Fibroblast of lung (primary cell): ENCODE data around the gene SCGN. TPM values are rescaled to one million over a fixed set of nuclear protein-coding genes. Genes with fewer than 3 reads are reported as not detected.

ENCODE experiments used
- DNase-seq, 2 donors: peaks; one replicate each; pipeline versions ENCODE4 v3.0.0 to v3.0.0-alpha.2; 2010; ENCODE audit warnings: low read depth in 2 of 2
- H2AFZ ChIP-seq: 2 replicates; pipeline ENCODE4 v1.5.1; 2012; ENCODE audit warnings: low read length, control low read depth, inconsistent platforms
- H3K27ac ChIP-seq: 2 replicates; pipeline ENCODE4 v1.5.1; 2011; ENCODE audit warnings: low read length, control low read depth; ENCODE audit not compliant: insufficient read depth
- H3K27me3 ChIP-seq: 2 replicates; pipeline ENCODE4 v1.5.1; 2011; ENCODE audit warnings: mild to moderate bottlenecking, low read length; ENCODE audit not compliant: control insufficient read depth, insufficient read depth
- H3K36me3 ChIP-seq: 2 replicates; pipeline ENCODE4 v1.5.1; 2011; ENCODE audit warnings: low read length; ENCODE audit not compliant: control insufficient read depth, insufficient read depth
- H3K4me1 ChIP-seq: 2 replicates; pipeline ENCODE4 v1.5.1; 2011; ENCODE audit warnings: low read length; ENCODE audit not compliant: control insufficient read depth, insufficient read depth; ENCODE audit errors: extremely low read depth
- H3K4me2 ChIP-seq: 2 replicates; pipeline ENCODE4 v1.5.1; 2011; ENCODE audit warnings: low read length, control low read depth; ENCODE audit not compliant: insufficient read depth; ENCODE audit errors: extremely low read depth
- H3K4me3 ChIP-seq, 4 experiments: fragments of 200-600 bp in 1 of 4; sonication (generic) in 1 of 4; replicated peaks in 1 of 4; 2 replicates each; pipeline ENCODE4 v1.5.1; 2011 to 2016; ENCODE audit warnings: low read length in 4 of 4, low read depth in 3 of 4, mild to moderate bottlenecking in 3 of 4, control low read depth in 2 of 4, inconsistent platforms in 1 of 4, mixed read lengths in 1 of 4; ENCODE audit not compliant: insufficient read depth in 1 of 4; ENCODE audit errors: control extremely low read depth in 1 of 4
- H3K79me2 ChIP-seq: 2 replicates; pipeline ENCODE4 v1.5.1; 2012; ENCODE audit warnings: mild to moderate bottlenecking, low read length, inconsistent platforms; ENCODE audit not compliant: control insufficient read depth, insufficient read depth
- H3K9ac ChIP-seq: 2 replicates; pipeline ENCODE4 v1.5.1; 2011; ENCODE audit warnings: mild to moderate bottlenecking, low read length, control low read depth; ENCODE audit not compliant: insufficient read depth
- H3K9me3 ChIP-seq: 2 replicates; pipeline ENCODE4 v1.5.1; 2012; ENCODE audit warnings: low read depth, low read length; ENCODE audit not compliant: control insufficient read depth, insufficient read depth
- H4K20me1 ChIP-seq: 2 replicates; pipeline ENCODE4 v1.5.1; 2011; ENCODE audit warnings: low read length; ENCODE audit not compliant: control insufficient read depth, insufficient read depth; ENCODE audit errors: extremely low read depth
- EZH2 ChIP-seq: IDR thresholded peaks from 2 replicates; pipeline ENCODE4 v1.5.1; 2012; ENCODE audit warnings: low read length, control low read depth, mild to moderate bottlenecking; ENCODE audit errors: missing control alignments
- polyA plus RNA-seq, 2 donors: library from polyadenylated mRNA; depleted of rRNA in 1 of 2; stranded (reverse) in 1 of 2; unstranded in 1 of 2; fragments of >200 nt; gene quantifications; 2 replicates each; pipeline ENCODE4 v1.2.1, GENCODE V29; 2011 to 2012; ENCODE audit warnings: missing spikeins in 1 of 2
- total RNA-seq: library from RNA; depleted of rRNA; stranded (reverse); fragments of >200 nt; gene quantifications from 2 replicates; pipeline ENCODE4 v1.2.1, GENCODE V29; 2014
- TF ChIP-seq, protein P1 (sequence below), 2 donors: IDR thresholded peaks in 1 of 2; conservative IDR thresholded peaks in 1 of 2; 1 replicate in 1 of 2; 2 replicates in 1 of 2; pipeline ENCODE4 v1.5.1; 2011 to 2012; ENCODE audit warnings: low read length in 2 of 2, control low read depth in 1 of 2, inconsistent platforms in 1 of 2, low read depth in 1 of 2, mild to moderate bottlenecking in 1 of 2

The SCGN gene
- total and polyA plus RNA-seq, 2 donors (not counting 1 experiment from before 2014, with no cell fraction given): not detected

DNA sequence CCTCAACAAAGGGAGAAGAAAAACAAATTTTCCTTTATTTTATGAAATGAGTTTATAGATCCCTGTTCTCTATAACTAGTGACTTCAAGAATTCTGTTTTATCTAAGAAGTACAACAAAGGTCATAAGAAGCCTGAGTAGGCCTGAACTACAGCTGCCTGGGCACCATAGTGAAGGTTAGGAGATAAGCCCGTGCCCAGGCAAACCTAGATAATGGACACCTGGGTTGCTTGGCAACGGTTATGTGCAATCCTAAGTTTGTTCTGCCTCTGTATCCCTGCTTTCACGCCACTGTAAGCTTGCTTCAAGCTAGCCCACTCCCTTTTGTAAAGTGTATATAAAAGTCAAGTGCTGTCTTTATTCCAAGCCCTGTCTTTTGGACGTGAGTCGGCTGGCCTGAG lies 23.2 kb downstream of the SCGN start:
- Histone ChIP-seq H3K27me3 (no peaks in the 10 kb centered on the region), H3K9ac (no peak overlapping the region), H3K79me2 (no peaks in the 10 kb centered on the region), H3K4me3 (no peak overlapping the region), H3K4me2 (no peak overlapping the region), H3K27ac (no peak overlapping the region), H3K9me3 (no peaks in the 10 kb centered on the region), H3K36me3 (no peaks in the 10 kb centered on the region), H2AFZ (no peak overlapping the region), H3K4me1 (no peaks in the 10 kb centered on the region), H4K20me1 (no peaks in the 10 kb centered on the region)
- TF ChIP-seq EZH2: no peak
- DNase-seq: no peak

DNA sequence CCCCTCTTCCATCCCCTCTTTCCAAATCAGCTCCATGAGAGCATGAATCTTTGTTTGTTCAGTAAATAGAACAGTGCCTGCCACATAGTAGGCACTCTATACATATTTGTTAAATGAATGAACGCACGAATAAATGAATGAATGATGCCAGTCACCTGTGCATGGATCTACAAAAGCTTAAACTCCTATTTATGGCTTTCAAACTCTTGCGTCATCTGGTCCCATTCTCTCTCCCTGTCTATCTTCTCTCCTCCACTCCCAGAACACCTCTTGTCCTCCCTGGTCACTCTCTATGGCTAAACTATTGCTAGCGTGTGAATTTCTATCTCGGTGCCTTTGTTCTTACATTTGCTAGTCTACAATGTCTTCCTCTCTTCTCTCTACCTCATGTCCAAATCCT lies 24.8 kb downstream of the SCGN start:
- Histone ChIP-seq H3K9ac (no peak overlapping the region), H2AFZ (no peak overlapping the region), H3K4me1 (no peaks in the 10 kb centered on the region), H4K20me1 (no peaks in the 10 kb centered on the region), H3K36me3 (no peaks in the 10 kb centered on the region), H3K4me3 (no peak overlapping the region), H3K27ac (no peak overlapping the region), H3K27me3 (no peaks in the 10 kb centered on the region), H3K4me2 (no peak overlapping the region), H3K9me3 (no peaks in the 10 kb centered on the region), H3K79me2 (no peaks in the 10 kb centered on the region)
- TF ChIP-seq, protein P1, sequence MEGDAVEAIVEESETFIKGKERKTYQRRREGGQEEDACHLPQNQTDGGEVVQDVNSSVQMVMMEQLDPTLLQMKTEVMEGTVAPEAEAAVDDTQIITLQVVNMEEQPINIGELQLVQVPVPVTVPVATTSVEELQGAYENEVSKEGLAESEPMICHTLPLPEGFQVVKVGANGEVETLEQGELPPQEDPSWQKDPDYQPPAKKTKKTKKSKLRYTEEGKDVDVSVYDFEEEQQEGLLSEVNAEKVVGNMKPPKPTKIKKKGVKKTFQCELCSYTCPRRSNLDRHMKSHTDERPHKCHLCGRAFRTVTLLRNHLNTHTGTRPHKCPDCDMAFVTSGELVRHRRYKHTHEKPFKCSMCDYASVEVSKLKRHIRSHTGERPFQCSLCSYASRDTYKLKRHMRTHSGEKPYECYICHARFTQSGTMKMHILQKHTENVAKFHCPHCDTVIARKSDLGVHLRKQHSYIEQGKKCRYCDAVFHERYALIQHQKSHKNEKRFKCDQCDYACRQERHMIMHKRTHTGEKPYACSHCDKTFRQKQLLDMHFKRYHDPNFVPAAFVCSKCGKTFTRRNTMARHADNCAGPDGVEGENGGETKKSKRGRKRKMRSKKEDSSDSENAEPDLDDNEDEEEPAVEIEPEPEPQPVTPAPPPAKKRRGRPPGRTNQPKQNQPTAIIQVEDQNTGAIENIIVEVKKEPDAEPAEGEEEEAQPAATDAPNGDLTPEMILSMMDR (conservative IDR thresholded peaks at IDR 0.05 in 1 of 2, IDR thresholded peaks at IDR 0.05 in 1 of 2; ENCODE audit: low read depth in 1 of 2, low read length in 2 of 2): no peak
- TF ChIP-seq EZH2: no peak
- DNase-seq: no peak

DNA sequence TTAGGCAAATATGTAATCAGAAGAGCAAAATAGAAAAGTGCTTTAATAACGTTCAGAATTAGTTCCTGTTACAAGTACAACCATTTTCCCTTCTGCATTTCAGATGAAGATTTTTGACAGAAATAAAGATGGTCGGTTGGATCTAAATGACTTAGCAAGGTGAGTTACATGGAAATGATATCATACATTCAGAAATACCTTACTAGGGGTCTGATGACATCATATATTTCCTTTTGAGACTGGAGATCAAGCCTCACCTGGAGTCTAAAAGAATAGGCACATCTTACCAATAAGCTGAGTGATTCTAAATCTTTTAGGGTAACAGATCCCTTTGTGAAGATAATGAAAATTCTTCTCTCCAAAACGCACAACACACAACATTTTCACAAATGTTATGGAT lies 29.8 kb downstream of the SCGN start:
- Histone ChIP-seq H3K4me1 (no peaks in the 10 kb centered on the region), H4K20me1 (no peaks in the 10 kb centered on the region), H3K4me2 (no peak overlapping the region), H3K36me3 (no peaks in the 10 kb centered on the region), H3K9ac (no peak overlapping the region), H3K4me3 (no peak overlapping the region), H3K79me2 (no peaks in the 10 kb centered on the region), H2AFZ (no peak overlapping the region), H3K9me3 (no peaks in the 10 kb centered on the region), H3K27me3 (no peaks in the 10 kb centered on the region), H3K27ac (no peak overlapping the region)
- TF ChIP-seq, protein P1 (conservative IDR thresholded peaks at IDR 0.05 in 1 of 2, IDR thresholded peaks at IDR 0.05 in 1 of 2; ENCODE audit: low read depth in 1 of 2, low read length in 2 of 2): no peak
- no peak for TF ChIP-seq EZH2
- no peak for DNase-seq
